Sigmoid colon (tissue), 7 donors: Measurements from ENCODE around the gene RASD1. TPM values are rescaled to one million over a fixed set of nuclear protein-coding genes. Genes with fewer than 3 reads are reported as not detected.
"Not testable (repeated sequence)": the region's sequence is repeated elsewhere in the genome, so short reads cannot be mapped to it uniquely, and the experiment has no call there.

Experiments used
- DNase-seq: peaks from one replicate; pipeline ENCODE4 v3.0.0-alpha.2; 2019
- H3K27ac ChIP-seq, 4 donors: fragments of 200-600 bp; sonication (generic); one replicate each; pipeline ENCODE4 v1.5.1; 2016 to 2019; ENCODE audit warnings: mild to moderate bottlenecking in 1 of 4
- H3K27me3 ChIP-seq, 3 donors: fragments of 200-600 bp; sonication (generic); one replicate each; pipeline ENCODE4 v1.5.1; 2019; ENCODE audit warnings: mild to moderate bottlenecking in 1 of 3
- H3K36me3 ChIP-seq, 4 donors: fragments of 200-600 bp; sonication (generic); one replicate each; pipeline ENCODE4 v1.5.1; 2016 to 2019
- H3K4me1 ChIP-seq, 4 donors: fragments of 200-600 bp; sonication (generic); one replicate each; pipeline ENCODE4 v1.5.1; 2017 to 2019
- H3K4me3 ChIP-seq, 4 donors: fragments of 200-600 bp; sonication (generic); one replicate each; pipeline ENCODE4 v1.5.1; 2017 to 2019; ENCODE audit warnings: mild to moderate bottlenecking in 2 of 4, moderate library complexity in 1 of 4
- H3K9me3 ChIP-seq, 4 donors: fragments of 200-600 bp in 3 of 4; sonication (generic) in 3 of 4; one replicate each; pipeline versions ENCODE4 v1.5.1 to v1.6.1; 2013 to 2019
- CTCF ChIP-seq, 4 experiments: fragments of 450-650 bp in 3 of 4; fragments of 200-600 bp in 1 of 4; IDR thresholded peaks; one replicate each; pipeline ENCODE4 v1.5.1; 2016 to 2019; ENCODE audit warnings: antibody characterized with exemption in 4 of 4, mild to moderate bottlenecking in 3 of 4, moderate library complexity in 2 of 4
- EP300 ChIP-seq, 4 donors: sonication (generic); formaldehyde crosslinking; IDR thresholded peaks; one replicate each; pipeline ENCODE4 v1.6.1; 2017; ENCODE audit warnings: antibody characterized with exemption in 4 of 4
- POLR2A ChIP-seq, 2 donors: fragments of 450-650 bp; IDR thresholded peaks; one replicate each; pipeline ENCODE4 v1.6.1; 2016; ENCODE audit warnings: antibody characterized with exemption in 2 of 2, mild to moderate bottlenecking in 2 of 2, moderate library complexity in 2 of 2
- POLR2AphosphoS5 ChIP-seq, 4 donors: sonication (generic); formaldehyde crosslinking; IDR thresholded peaks; one replicate each; pipeline ENCODE4 v1.6.1; 2017; ENCODE audit warnings: antibody characterized with exemption in 4 of 4
- WGBS, 2 donors: extraction: QIAGEN DNeasy Blood & Tissue Kit; methylation state at CpG; one replicate each; pipeline ENCODE4 v1.1.7; 2013; 5-methylcytosine and 5-hydroxymethylcytosine counted together
- intact Hi-C: fragments of 100-400 bp; cut with DNase I; formaldehyde crosslinking; loops from one replicate; pipeline ENCODE4 v1.15.1; 2023
- polyA plus RNA-seq, 3 donors: library from polyadenylated mRNA; stranded (reverse); fragments of 200-250 nt; gene quantifications; one replicate each; pipeline ENCODE4 v1.2.3, GENCODE V29; 2013
- total RNA-seq, 4 donors: library from RNA; depleted of rRNA; stranded (reverse); fragments of >200 nt; gene quantifications; one replicate each; pipeline ENCODE4 v1.1.0, GENCODE V29; 2016
- donor health status: healthy with polysubstance abuse.
- donor health status: Bipolar disorder and iron deficiency.
- donor health status: healthy.

RASD1 gene
- total and polyA plus RNA-seq, 7 donors, result 5.8 to 40.8 (median 12.5) TPM

GRCh38 chr17:17455173-17455572, 41.0 kb downstream of the RASD1 start:
- WGBS, 2 donors, result 88 to 91% methylated on average over 4 of the region's 4 CpGs
- Histone ChIP-seq H3K27me3 (peaks cover 0 to 12% (median 0%) of the 10 kb centered on the region in 3 donors), H3K36me3 (no peaks in the 10 kb centered on the region), H3K9me3 (no peaks in the 10 kb centered on the region), H3K27ac (no peak overlapping the region), H3K4me1 (no peaks in the 10 kb centered on the region), H3K4me3 (no peak overlapping the region)
- intact Hi-C loops, result no loop called here
- DNase-seq, result no peak
- no peak for TF ChIP-seq POLR2AphosphoS5 (IDR thresholded peaks at IDR 0.05)

GRCh38 chr17:17454700-17455099, 41.5 kb downstream of the RASD1 start:
- intact Hi-C loops, DNase-seq, H3K9me3 ChIP-seq, H3K4me1 ChIP-seq, H3K36me3 ChIP-seq, H3K4me3 ChIP-seq, H3K27ac ChIP-seq: not testable (repeated sequence)
- H3K27me3 ChIP-seq, result peaks cover 0 to 12% (median 0%) of the 10 kb centered on the region in 3 donors
- WGBS, 2 donors, result 42 to 76% methylated on average over 1 of the region's 1 CpG

GRCh38 chr17:17454276-17454675, 41.9 kb downstream of the RASD1 start:
- WGBS, 2 donors, result 85 to 89% methylated on average over 1 of the region's 1 CpG
- no peaks in the 10 kb centered on the region for H3K4me1 ChIP-seq
- H3K27me3 ChIP-seq, result peaks cover 0 to 12% (median 0%) of the 10 kb centered on the region in 3 donors
- no peaks in the 10 kb centered on the region for H3K9me3 ChIP-seq
- TF ChIP-seq POLR2AphosphoS5 (IDR thresholded peaks at IDR 0.05) (no peak), CTCF (IDR thresholded peaks at IDR 0.05) (no peak), POLR2A (IDR thresholded peaks at IDR 0.05) (no peak), EP300 (IDR thresholded peaks at IDR 0.05) (no peak)
- H3K36me3 ChIP-seq, result no peaks in the 10 kb centered on the region
- intact Hi-C loops, result no loop called here
- H3K27ac ChIP-seq, result no peak overlapping the region
- H3K4me3 ChIP-seq, result no peak overlapping the region
- no peak for DNase-seq

GRCh38 chr17:17453088-17453487, 43.1 kb downstream of the RASD1 start:
- TF ChIP-seq CTCF (IDR thresholded peaks at IDR 0.05) (no peak), POLR2AphosphoS5 (IDR thresholded peaks at IDR 0.05) (no peak), POLR2A (IDR thresholded peaks at IDR 0.05) (no peak), EP300 (IDR thresholded peaks at IDR 0.05) (no peak)
- Histone ChIP-seq H3K4me3 (no peak overlapping the region), H3K36me3 (no peaks in the 10 kb centered on the region), H3K27ac (no peak overlapping the region), H3K27me3 (peaks cover 0 to 12% (median 0%) of the 10 kb centered on the region in 3 donors), H3K9me3 (no peaks in the 10 kb centered on the region), H3K4me1 (no peaks in the 10 kb centered on the region)
- DNase-seq, result no peak
- 86% methylated on average over 9 of the region's 9 CpGs for WGBS, 2 donors
- intact Hi-C loops, result no loop called here

- Histone ChIP-seq H3K4me3 (no peak overlapping the region), H3K36me3 (no peaks in the 10 kb centered on the region), H3K9me3 (no peaks in the 10 kb centered on the region), H3K27ac (no peak overlapping the region), H3K27me3 (no peaks in the 10 kb centered on the region), H3K4me1 (no peaks in the 10 kb centered on the region)
- TF ChIP-seq POLR2AphosphoS5 (IDR thresholded peaks at IDR 0.05) (no peak), POLR2A (IDR thresholded peaks at IDR 0.05) (no peak), EP300 (IDR thresholded peaks at IDR 0.05) (no peak), CTCF (IDR thresholded peaks at IDR 0.05) (no peak)
- DNase-seq, result no peak
- intact Hi-C loops, result no loop called here
- WGBS, 2 donors, result 92 to 95% methylated on average over 4 of the region's 4 CpGs
Measured at GRCh38 chr17:17448723-17449122, 47.5 kb downstream of the RASD1 start.

GRCh38 chr17:17448076-17448475, 48.1 kb downstream of the RASD1 start:
- H3K27me3 ChIP-seq, result no peaks in the 10 kb centered on the region
- TF ChIP-seq POLR2A (IDR thresholded peaks at IDR 0.05), result no peak
- TF ChIP-seq POLR2AphosphoS5 (IDR thresholded peaks at IDR 0.05), result no peak
- TF ChIP-seq CTCF (IDR thresholded peaks at IDR 0.05), result no peak
- no peaks in the 10 kb centered on the region for H3K4me1 ChIP-seq
- no peaks in the 10 kb centered on the region for H3K36me3 ChIP-seq
- H3K4me3 ChIP-seq, result no peak overlapping the region
- intact Hi-C loops, result no loop called here
- DNase-seq, result no peak
- no peaks in the 10 kb centered on the region for H3K9me3 ChIP-seq
- no peak overlapping the region for H3K27ac ChIP-seq
- 50 to 66% methylated on average over 5 of the region's 5 CpGs for WGBS, 2 donors
